HG03025 (cell line): Measurements from ENCODE around the gene CD300LF.

Experiments used
- ATAC-seq: cut with Tn5 transposase; IDR thresholded peaks from one replicate; pipeline ENCODE4 v1.9.1; 2021; ENCODE audit warnings: mild to moderate bottlenecking, moderate library complexity; ENCODE audit not compliant: unreplicated experiment, low FRiP score

CD300LF gene

DNA sequence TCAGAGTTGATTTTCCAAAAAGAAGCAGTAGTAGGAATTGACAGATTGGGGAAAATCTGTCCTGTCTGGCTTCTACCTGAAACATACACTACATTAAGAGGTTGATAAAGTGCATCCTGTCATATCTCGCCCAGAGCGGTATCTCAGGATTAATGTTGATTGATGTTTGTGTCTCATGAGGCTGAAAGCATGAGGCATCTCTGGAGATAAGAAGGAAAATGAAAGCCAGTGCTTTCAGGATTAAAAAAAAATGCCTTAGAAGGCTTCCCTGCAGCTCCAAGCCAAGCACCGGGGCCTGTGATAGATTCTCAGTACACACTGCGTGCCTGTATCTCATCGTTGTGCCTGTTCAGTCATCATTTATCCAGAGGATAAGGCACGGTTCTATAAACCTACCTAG, 62.8 kb downstream of the CD300LF start:
- ATAC-seq = no peak

GRCh38 chr17:74647871-74648672, 64.7 kb downstream of the CD300LF start:
- no peak for ATAC-seq

DNA sequence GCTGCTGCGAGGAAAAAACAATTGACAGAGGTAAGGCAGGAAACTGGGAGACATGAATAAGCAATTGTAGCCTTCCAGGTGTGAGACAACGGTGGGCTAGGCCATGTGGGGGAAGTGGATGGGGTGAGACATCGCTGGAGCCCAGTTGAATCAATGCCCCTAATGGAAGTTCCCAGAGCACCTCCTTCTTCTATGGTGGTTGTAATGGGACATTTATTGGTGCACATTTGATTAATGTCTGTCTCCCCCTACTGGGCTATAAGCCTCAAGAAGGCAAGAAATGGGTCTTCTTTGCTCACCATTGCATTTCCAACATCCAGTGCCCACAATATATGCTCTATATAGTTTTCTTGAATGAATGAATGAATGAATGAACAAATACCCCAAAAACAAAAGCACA, 66.5 kb downstream of the CD300LF start:
- no peak for ATAC-seq

GRCh38 chr17:74645010-74645409, 67.7 kb downstream of the CD300LF start:
- no peak for ATAC-seq

- no peak for ATAC-seq
Observed at GRCh38 chr17:74644419-74644818, 68.3 kb downstream of the CD300LF start.
